Activated CD8-positive, alpha-beta memory T cell treated with anti-CD3 and anti-CD28 coated beads, Interleukin-2, amount 10 ng/mL, durations not matched to agents 7 days and 5 days (primary cell): Measurements from ENCODE around the gene MRPL53. TPM values are rescaled to one million over a fixed set of nuclear protein-coding genes. Genes with fewer than 3 reads are reported as not detected.

ENCODE experiments used
- total RNA-seq, 2 experiments: library from RNA; stranded (reverse); gene quantifications; one replicate each; pipeline ENCODE4 v1.2.3, GENCODE V29; 2021

The MRPL53 gene
- total RNA-seq, 2 experiments from 2014 or later, result 93.9 to 111 TPM

Other genes with a start within 250 kb of the MRPL53 start
- gene SLC4A5, start 129.3 kb downstream of the MRPL53 start, total RNA-seq, result 1 to 10 TPM in 1 of 2 experiments, under 1 TPM in 1; 0.42 to 2.6 TPM
- gene DCTN1, start 92.4 kb downstream of the MRPL53 start, total RNA-seq, result 100 to 1,000 TPM in 1 of 2 experiments, 10 to 100 TPM in 1; 98.3 to 108 TPM
- gene C2orf81, start 51.1 kb downstream of the MRPL53 start, total RNA-seq, result 1 to 10 TPM in 1 of 2 experiments, under 1 TPM in 1; 0.93 to 1.8 TPM
- 10 to 100 TPM; 82.7 to 84.0 TPM for gene WDR54, start 51.0 kb downstream of the MRPL53 start, total RNA-seq
- 1 to 10 TPM in 1 of 2 experiments, under 1 TPM in 1; 0.50 to 1.9 TPM for gene RTKN, start 30.7 kb downstream of the MRPL53 start, total RNA-seq
- gene INO80B, start 17.6 kb downstream of the MRPL53 start, total RNA-seq, result 10 to 100 TPM; 31.1 to 39.5 TPM
- gene WBP1, start 14.2 kb downstream of the MRPL53 start, total RNA-seq, result 10 to 100 TPM; 40.5 to 46.8 TPM
- gene MOGS, start 7.3 kb downstream of the MRPL53 start, total RNA-seq, result 10 to 100 TPM; 60.4 to 78.2 TPM
- gene CCDC142, start 10.3 kb upstream of the MRPL53 start, total RNA-seq, result 10 to 100 TPM; 26.5 to 29.5 TPM
- gene TTC31, start 10.4 kb upstream of the MRPL53 start, total RNA-seq, result 10 to 100 TPM; 39.4 to 48.8 TPM
- gene LBX2, start 26.9 kb upstream of the MRPL53 start, total RNA-seq, result 1 to 10 TPM; 1.3 to 2.4 TPM
- 10 to 100 TPM; 15.5 to 34.0 TPM for gene PCGF1, start 35.0 kb upstream of the MRPL53 start, total RNA-seq
- gene TLX2, start 41.8 kb upstream of the MRPL53 start, total RNA-seq, result 1 to 10 TPM in 1 of 2 experiments, under 1 TPM in 1; 0.82 to 1.3 TPM
- under 1 TPM; 0.38 to 0.94 TPM for gene DQX1, start 53.6 kb upstream of the MRPL53 start, total RNA-seq
- 100 to 1,000 TPM; 140 to 158 TPM for gene AUP1, start 57.0 kb upstream of the MRPL53 start, total RNA-seq
- 10 to 100 TPM; 52.2 to 87.2 TPM for gene HTRA2, start 57.3 kb upstream of the MRPL53 start, total RNA-seq
- gene LOXL3, start 81.3 kb upstream of the MRPL53 start, total RNA-seq, result 1 to 10 TPM in 1 of 2 experiments, under 1 TPM in 1; 0.76 to 1.8 TPM
- 10 to 100 TPM; 47.1 to 52.1 TPM for gene DOK1, start 82.0 kb upstream of the MRPL53 start, total RNA-seq
- gene M1AP, start 175.7 kb upstream of the MRPL53 start, total RNA-seq, result not detected
- 1 to 10 TPM; 4.1 to 6.8 TPM for gene SEMA4F, start 181.6 kb upstream of the MRPL53 start, total RNA-seq